ENCODE results near the gene LZTR1.
"Not testable (repeated sequence)": the region's sequence is repeated elsewhere in the genome, so short reads cannot be mapped to it uniquely, and the experiment has no call there.

Gene LZTR1

GRCh38 chr22:21020802-21021429 is 38.8 kb downstream of the LZTR1 start:
- no peak for DNase-seq

GRCh38 chr22:21022507-21022906 is 40.4 kb downstream of the LZTR1 start:
- no peak for DNase-seq

- no peak for DNase-seq
These were observed 41.0 kb downstream of the LZTR1 start for GRCh38 chr22:21022955-21023614.

- DNase-seq = no peak
These were observed 43.2 kb downstream of the LZTR1 start for GRCh38 chr22:21025266-21025665.

- DNase-seq = no peak
These were observed 44.0 kb downstream of the LZTR1 start for GRCh38 chr22:21025763-21026755.

GRCh38 chr22:21026783-21027692 is 44.9 kb downstream of the LZTR1 start:
- DNase-seq = peak; percentile 31

GRCh38 chr22:21028277-21029251 is 46.5 kb downstream of the LZTR1 start:
- no peak for DNase-seq

GRCh38 chr22:21029486-21030025 is 47.5 kb downstream of the LZTR1 start:
- no peak for DNase-seq

GRCh38 chr22:21030032-21030431 is 47.9 kb downstream of the LZTR1 start:
- DNase-seq = no peak

GRCh38 chr22:21030621-21031544 is 48.8 kb downstream of the LZTR1 start:
- DNase-seq = no peak

GRCh38 chr22:21031545-21032036 is 49.5 kb downstream of the LZTR1 start:
- no peak for DNase-seq

- no peak for DNase-seq
These were observed 50.2 kb downstream of the LZTR1 start, which contains the start of gene SLC7A4 for GRCh38 chr22:21032037-21032867. Gene SLC7A4, minus strand, starts transcription at chr22:21032561. Its CDS starts 749 bp downstream, at chr22:21031812.

- no peak for DNase-seq
These were observed 51.0 kb downstream of the LZTR1 start for GRCh38 chr22:21032868-21033688.

GRCh38 chr22:21033895-21034294 is 51.8 kb downstream of the LZTR1 start:
- no peak for DNase-seq

- no peak for DNase-seq
These were observed 52.9 kb downstream of the LZTR1 start for GRCh38 chr22:21034989-21035388.

GRCh38 chr22:21038405-21038804 is 56.3 kb downstream of the LZTR1 start:
- no peak for DNase-seq

- not testable (repeated sequence) for DNase-seq
These were observed 57.1 kb downstream of the LZTR1 start for GRCh38 chr22:21039158-21039557.

- no peak for DNase-seq
These were observed 59.8 kb downstream of the LZTR1 start for GRCh38 chr22:21041937-21042336.

Data from DMS79 treated with DMSO at 0.1 percent for 48 hours (cell line).